ENCODE measurements around the gene UNC119.

Gene UNC119

DNA sequence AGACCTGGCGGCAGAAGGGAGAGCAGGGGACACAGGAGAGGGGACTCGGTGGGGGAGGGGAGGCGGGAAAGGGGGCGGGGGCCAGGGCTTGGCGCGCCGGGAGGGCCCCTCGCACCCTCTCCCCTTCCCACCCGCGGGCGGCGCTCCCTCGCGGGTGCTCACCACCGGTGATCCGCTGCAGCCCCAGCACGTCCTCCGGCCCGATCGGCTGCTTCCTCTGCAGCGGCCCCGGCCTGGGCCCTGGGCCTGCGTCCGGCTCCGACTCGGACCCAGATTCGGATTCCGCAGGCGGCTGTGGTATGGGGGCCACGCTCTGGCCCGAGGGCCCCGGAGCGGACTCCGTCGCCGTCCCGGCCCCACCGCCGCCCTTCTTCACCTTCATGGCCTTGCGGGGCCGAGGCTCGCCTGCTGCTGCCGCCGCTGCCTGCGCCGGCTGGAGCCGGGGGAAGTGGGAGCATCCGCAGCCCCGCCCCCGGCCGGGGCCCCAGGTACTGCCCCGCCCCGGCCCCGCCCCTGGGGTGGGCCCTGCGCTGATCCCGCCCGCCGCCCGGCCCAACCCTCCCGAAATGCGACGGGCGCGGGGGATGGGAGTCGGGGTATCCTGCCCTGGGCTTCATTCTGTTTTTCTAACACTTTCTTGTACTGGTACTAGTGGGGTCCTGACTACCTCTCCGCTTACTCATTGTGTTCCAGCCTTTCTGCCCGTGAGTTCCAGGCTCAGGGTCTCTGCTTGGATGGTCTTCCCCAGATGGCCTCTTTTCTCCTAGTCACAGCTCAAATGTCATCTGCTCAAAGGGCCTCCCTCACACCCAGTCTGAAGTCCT lies at the start of gene UNC119:
UNC119 (minus strand) TSS at position 449 of the 824 bp plus-strand sequence; CDS start at position 382, 67 bp downstream.
- Mint-ChIP-seq H3K4me3 (peak within 1 kb of the TSS; percentile 95), H3K4me1 (peaks cover 54% of the 10 kb centered on the region), H3K9me3 (no peaks in the 10 kb centered on the region), H3K27me3 (no peaks in the 10 kb centered on the region), H3K27ac (ENCODE audit: low read depth) (peak within 1 kb of the TSS; percentile 95), H3K36me3 (ENCODE audit: insufficient read depth) (peaks cover 29% of the 10 kb centered on the region)
- DNase-seq (ENCODE audit: low spot score in 2 of 2), result peak; percentile 48 to 52
- ATAC-seq (replicated peaks; ENCODE audit: extremely low read depth, poor library complexity, severe bottlenecking), result peak; percentile 67

DNA sequence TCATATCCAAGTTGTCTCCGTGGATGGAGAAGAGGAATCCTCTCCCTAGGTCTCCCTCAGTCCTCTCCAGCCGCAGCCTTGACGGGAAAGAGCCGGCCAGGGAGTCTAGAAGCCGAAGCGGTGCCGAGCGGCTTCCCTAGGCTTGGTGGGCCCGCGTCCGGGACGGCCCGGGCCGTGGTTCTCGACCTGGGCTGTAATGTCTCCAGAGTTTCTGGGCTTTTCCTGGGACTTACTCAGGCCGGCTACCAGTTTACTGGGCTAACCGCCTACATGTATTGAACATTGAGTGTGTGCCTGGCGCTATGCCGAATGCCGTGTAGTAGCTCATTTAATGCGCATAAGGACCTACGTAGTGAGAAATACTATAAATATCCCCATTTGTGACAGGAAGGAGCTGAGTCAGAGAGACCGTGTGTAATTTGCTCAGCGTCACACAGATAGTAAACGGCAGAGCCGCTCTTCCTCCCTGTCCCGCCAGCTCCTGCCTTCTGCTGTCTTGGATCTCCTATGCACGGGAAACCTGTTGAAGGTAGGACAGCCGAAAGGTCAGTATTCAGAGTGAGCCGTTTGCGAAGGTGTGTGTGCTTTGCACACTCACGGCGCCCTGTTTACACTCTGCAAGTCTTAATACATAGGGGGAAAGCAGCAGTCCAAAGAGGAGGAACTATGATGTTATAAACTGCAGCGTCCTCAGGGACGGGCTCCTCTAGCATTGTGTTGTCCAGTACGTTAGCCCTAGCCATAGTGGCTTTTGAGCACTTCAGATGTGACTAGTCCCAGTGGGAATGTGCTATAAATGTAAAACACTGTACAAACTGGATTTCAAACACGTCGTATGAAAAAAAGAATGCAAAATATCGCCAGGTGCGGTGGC lies 47.1 kb upstream of the UNC119 start:
- Mint-ChIP-seq H3K27ac (ENCODE audit: low read depth) (peak overlapping the region; percentile 95), H3K36me3 (ENCODE audit: insufficient read depth) (peaks cover 14% of the 10 kb centered on the region), H3K4me1 (peaks cover 25% of the 10 kb centered on the region), H3K4me3 (peak overlapping the region; percentile 90), H3K27me3 (no peaks in the 10 kb centered on the region), H3K9me3 (no peaks in the 10 kb centered on the region)
- ATAC-seq (replicated peaks; ENCODE audit: extremely low read depth, poor library complexity, severe bottlenecking) (peak; percentile 75), DNase-seq (ENCODE audit: low spot score in 2 of 2) (peak in 1 of 2 donors; percentile 63)

GRCh38 chr17:28598799-28599310 lies 46.4 kb upstream of the UNC119 start, which contains the start of gene SPAG5:
SPAG5 (minus strand) TSS chr17:28599025; CDS start chr17:28598946, 79 bp downstream.
- Mint-ChIP-seq H3K4me3 (peak within 1 kb of the TSS; percentile 90), H3K27ac (ENCODE audit: low read depth) (peak within 1 kb of the TSS; percentile 95), H3K27me3 (no peaks in the 10 kb centered on the region), H3K4me1 (peaks cover 25% of the 10 kb centered on the region), H3K9me3 (no peaks in the 10 kb centered on the region), H3K36me3 (ENCODE audit: insufficient read depth) (peaks cover 14% of the 10 kb centered on the region)
- DNase-seq (ENCODE audit: low spot score in 2 of 2), result peak; percentile 93 to 94
- peak; percentile 89 for ATAC-seq (replicated peaks; ENCODE audit: extremely low read depth, poor library complexity, severe bottlenecking)

DNA sequence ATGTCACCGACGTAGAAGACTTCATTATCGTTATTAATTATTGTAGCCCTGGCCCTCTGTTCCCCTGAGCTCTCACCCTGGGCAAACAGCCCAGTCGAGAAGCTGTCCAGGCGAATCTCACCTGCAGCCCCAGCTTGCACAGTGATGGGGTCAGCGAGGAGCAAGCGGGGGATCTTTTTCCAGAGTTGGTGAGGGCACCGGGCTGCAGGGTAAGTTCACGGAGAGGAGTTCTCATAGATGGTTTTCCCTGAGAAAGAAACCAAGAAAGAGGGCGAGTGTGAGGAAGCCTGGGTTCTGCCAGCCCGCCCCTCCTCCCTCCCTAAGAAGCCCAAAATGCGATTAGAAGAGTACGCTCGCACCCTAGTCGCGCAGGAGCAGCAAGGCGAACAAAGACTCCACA lies 46.0 kb upstream of the UNC119 start:
- H3K4me1 Mint-ChIP-seq, result peaks cover 25% of the 10 kb centered on the region
- H3K27me3 Mint-ChIP-seq, result no peaks in the 10 kb centered on the region
- H3K27ac Mint-ChIP-seq (ENCODE audit: low read depth), result peak overlapping the region; percentile 95
- peaks cover 14% of the 10 kb centered on the region for H3K36me3 Mint-ChIP-seq (ENCODE audit: insufficient read depth)
- peak overlapping the region; percentile 90 for H3K4me3 Mint-ChIP-seq
- no peak for DNase-seq (ENCODE audit: low spot score in 2 of 2)
- no peaks in the 10 kb centered on the region for H3K9me3 Mint-ChIP-seq
- ATAC-seq (replicated peaks; ENCODE audit: extremely low read depth, poor library complexity, severe bottlenecking), result no peak

DNA sequence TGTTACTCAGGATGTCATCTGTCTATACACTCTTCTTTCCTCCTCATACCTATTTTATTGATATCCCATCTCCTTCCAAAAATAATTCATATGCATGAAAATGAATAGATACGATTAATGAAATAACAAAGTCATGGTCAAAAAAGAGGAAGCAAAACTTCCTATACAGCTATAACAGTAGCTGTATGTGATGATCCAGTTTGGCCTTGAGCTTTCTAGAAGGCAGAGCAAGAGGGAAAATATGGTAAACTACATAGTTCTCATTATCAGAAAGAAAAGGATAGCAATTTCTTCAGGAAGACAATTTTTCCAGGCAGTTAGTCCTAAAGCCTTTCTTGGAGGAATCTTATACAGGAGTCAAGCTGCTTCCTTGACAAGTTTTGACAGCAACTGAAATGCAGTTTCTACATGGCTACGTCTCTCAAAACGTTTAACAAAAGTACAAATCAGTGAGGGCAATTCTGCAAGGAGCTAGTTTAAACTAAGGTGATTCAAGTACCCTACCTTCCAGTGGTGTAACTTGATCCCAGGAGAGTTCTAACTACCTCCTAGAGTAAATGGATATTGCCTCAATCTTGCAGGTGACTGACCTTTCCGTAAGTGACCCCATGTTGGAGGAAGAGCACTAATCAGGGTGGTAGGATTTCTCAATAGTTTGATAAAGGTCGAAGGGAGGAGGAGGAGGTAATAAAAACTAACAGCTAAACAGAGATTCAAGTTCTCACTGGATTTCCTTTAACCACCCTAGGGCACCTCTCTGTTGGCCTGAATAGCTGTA lies 45.4 kb upstream of the UNC119 start:
- H3K4me3 Mint-ChIP-seq, result peak overlapping the region; percentile 90
- H3K27me3 Mint-ChIP-seq, result no peaks in the 10 kb centered on the region
- peaks cover 14% of the 10 kb centered on the region for H3K36me3 Mint-ChIP-seq (ENCODE audit: insufficient read depth)
- DNase-seq (ENCODE audit: low spot score in 2 of 2) (no peak), ATAC-seq (replicated peaks; ENCODE audit: extremely low read depth, poor library complexity, severe bottlenecking) (no peak)
- H3K4me1 Mint-ChIP-seq, result peaks cover 25% of the 10 kb centered on the region
- H3K27ac Mint-ChIP-seq (ENCODE audit: low read depth), result peak overlapping the region; percentile 95
- H3K9me3 Mint-ChIP-seq, result no peaks in the 10 kb centered on the region

DNA sequence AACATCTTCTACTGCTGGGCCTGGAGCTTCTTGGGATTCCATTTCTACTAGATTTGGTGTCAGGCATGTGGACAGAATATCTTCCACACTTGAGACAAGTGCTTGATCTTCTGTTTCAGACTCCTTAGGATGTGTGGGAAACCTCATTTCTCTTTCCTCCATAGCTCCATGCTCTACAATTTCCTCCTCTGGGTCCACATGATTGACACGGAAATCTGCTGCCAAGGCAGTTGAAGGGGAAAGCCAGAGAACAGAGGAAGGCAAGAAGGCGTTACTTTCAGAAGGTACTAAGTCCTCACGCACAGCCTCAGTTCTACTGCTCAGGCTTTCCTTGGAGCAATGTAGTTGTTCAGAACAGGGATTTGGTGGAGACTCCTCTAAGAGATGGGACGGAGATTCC lies 39.8 kb upstream of the UNC119 start:
- no peaks in the 10 kb centered on the region for H3K9me3 Mint-ChIP-seq
- DNase-seq (ENCODE audit: low spot score in 2 of 2) (no peak), ATAC-seq (replicated peaks; ENCODE audit: extremely low read depth, poor library complexity, severe bottlenecking) (no peak)
- H3K36me3 Mint-ChIP-seq (ENCODE audit: insufficient read depth), result peaks cover 2% of the 10 kb centered on the region
- peaks cover under 1% of the 10 kb centered on the region for H3K4me1 Mint-ChIP-seq
- H3K27ac Mint-ChIP-seq (ENCODE audit: low read depth), result no peak overlapping the region
- no peaks in the 10 kb centered on the region for H3K27me3 Mint-ChIP-seq
- no peak overlapping the region for H3K4me3 Mint-ChIP-seq

DNA sequence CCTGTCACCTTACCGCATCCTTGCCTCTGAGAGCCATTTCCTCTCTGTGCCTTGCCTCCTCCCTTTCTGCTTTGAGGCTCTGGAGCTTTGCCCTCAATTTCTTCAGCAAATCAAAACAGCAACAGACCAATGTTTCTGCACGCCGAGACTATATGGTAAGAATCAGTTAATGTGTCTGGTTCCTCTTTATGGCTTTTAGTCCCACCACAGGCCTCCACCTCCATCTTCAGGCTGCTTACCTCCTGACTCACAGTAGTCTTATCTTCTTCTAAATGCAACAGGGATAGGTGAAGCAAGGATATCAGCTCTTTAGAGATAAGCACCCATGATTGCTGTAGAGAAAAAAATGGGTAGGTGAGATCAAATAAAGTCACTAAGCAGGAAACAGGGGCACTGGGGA lies 33.4 kb upstream of the UNC119 start:
- ATAC-seq (replicated peaks; ENCODE audit: extremely low read depth, poor library complexity, severe bottlenecking) (no peak), DNase-seq (ENCODE audit: low spot score in 2 of 2) (no peak)
- no peak overlapping the region for H3K27ac Mint-ChIP-seq (ENCODE audit: low read depth)
- no peaks in the 10 kb centered on the region for H3K9me3 Mint-ChIP-seq
- no peak overlapping the region for H3K4me3 Mint-ChIP-seq
- H3K27me3 Mint-ChIP-seq, result no peaks in the 10 kb centered on the region
- H3K4me1 Mint-ChIP-seq, result no peaks in the 10 kb centered on the region
- peaks cover 1% of the 10 kb centered on the region for H3K36me3 Mint-ChIP-seq (ENCODE audit: insufficient read depth)

GRCh38 chr17:28584434-28584833 lies 32.0 kb upstream of the UNC119 start:
- ATAC-seq (replicated peaks; ENCODE audit: extremely low read depth, poor library complexity, severe bottlenecking), result no peak
- Mint-ChIP-seq H3K27ac (ENCODE audit: low read depth) (no peak overlapping the region), H3K4me3 (no peak overlapping the region), H3K27me3 (no peaks in the 10 kb centered on the region), H3K9me3 (no peaks in the 10 kb centered on the region), H3K4me1 (no peaks in the 10 kb centered on the region), H3K36me3 (ENCODE audit: insufficient read depth) (peaks cover 1% of the 10 kb centered on the region)
- no peak for DNase-seq (ENCODE audit: low spot score in 2 of 2)

DNA sequence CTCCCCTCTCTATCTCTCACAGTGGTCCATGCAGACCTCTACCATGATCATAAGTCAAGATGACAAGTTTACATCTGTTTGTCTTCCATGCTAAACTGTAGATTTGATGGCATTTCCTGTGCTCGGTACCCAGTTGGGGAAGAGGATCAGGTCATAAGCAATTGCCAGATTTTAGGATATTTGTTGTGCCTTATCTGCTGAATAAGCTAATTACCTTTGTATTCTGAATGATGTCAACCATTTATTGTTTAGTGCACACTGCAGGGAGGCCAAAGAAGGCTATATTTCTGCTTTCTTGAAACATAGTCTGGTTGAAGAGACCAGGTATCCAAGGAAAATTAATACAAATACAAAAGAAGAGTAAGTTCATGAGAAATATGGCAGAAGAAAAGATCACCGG lies 30.1 kb upstream of the UNC119 start:
- Mint-ChIP-seq H3K4me3 (no peak overlapping the region), H3K27ac (ENCODE audit: low read depth) (no peak overlapping the region), H3K4me1 (no peaks in the 10 kb centered on the region), H3K36me3 (ENCODE audit: insufficient read depth) (peaks cover 1% of the 10 kb centered on the region), H3K27me3 (no peaks in the 10 kb centered on the region), H3K9me3 (no peaks in the 10 kb centered on the region)
- ATAC-seq (replicated peaks; ENCODE audit: extremely low read depth, poor library complexity, severe bottlenecking) (no peak), DNase-seq (ENCODE audit: low spot score in 2 of 2) (no peak)

DNA sequence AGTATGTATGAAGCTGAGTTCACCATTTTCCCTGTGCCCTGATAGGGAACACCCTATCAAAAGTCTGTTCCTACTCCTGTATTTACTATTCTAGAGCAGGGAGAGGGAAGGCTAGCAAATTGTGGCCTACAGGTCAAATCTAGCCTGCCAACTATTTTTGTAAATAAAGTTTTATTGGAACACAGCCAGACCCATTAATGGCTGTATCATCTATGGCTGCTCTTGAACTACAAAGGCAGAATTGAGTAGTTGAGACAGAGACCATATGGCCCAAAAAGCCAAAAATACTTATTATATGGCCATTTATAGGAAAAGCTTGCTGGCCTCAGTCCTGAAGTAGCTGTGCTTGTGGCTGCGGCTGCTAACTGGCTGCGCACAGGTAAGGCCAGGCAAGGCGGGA lies 28.5 kb upstream of the UNC119 start:
- Mint-ChIP-seq H3K9me3 (no peaks in the 10 kb centered on the region), H3K36me3 (ENCODE audit: insufficient read depth) (no peaks in the 10 kb centered on the region), H3K27me3 (no peaks in the 10 kb centered on the region), H3K27ac (ENCODE audit: low read depth) (no peak overlapping the region), H3K4me3 (no peak overlapping the region), H3K4me1 (peaks cover 11% of the 10 kb centered on the region)
- no peak for DNase-seq (ENCODE audit: low spot score in 2 of 2)
- no peak for ATAC-seq (replicated peaks; ENCODE audit: extremely low read depth, poor library complexity, severe bottlenecking)

DNA sequence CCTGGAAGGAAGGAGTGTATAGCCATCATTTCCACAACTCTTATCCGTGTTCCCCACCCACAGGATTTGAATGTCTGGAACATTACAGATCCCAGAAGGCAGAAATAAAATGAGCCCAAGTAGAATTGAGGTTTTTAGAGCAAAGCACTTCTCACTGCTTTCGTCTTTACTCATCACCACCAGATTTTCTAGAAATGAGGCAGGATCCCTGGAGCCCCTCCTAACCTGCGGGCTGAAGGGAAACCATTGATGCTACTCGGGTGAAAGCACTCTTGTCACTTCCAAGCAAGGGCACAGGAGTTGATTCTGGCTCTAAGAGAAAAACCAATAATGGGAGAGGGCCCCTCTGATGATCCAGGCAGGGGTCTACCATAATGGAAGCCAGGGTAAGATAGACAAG lies 27.1 kb upstream of the UNC119 start:
- ATAC-seq (replicated peaks; ENCODE audit: extremely low read depth, poor library complexity, severe bottlenecking) (no peak), DNase-seq (ENCODE audit: low spot score in 2 of 2) (no peak)
- Mint-ChIP-seq H3K4me3 (no peak overlapping the region), H3K4me1 (peaks cover 13% of the 10 kb centered on the region), H3K9me3 (no peaks in the 10 kb centered on the region), H3K27ac (ENCODE audit: low read depth) (no peak overlapping the region), H3K36me3 (ENCODE audit: insufficient read depth) (no peaks in the 10 kb centered on the region), H3K27me3 (no peaks in the 10 kb centered on the region)

Data from central memory CD8-positive, alpha-beta T cell (primary cell).